Lower leg skin (tissue), 4 donors: ENCODE data around the gene AVEN. TPM values are rescaled to one million over a fixed set of nuclear protein-coding genes. Genes with fewer than 3 reads are reported as not detected.
"Not testable (repeated sequence)": the region's sequence is repeated elsewhere in the genome, so short reads cannot be mapped to it uniquely, and the experiment has no call there.

Source experiments
- DNase-seq, 2 donors: peaks; one replicate each; pipeline ENCODE4 v3.0.0-alpha.2; 2019; ENCODE audit warnings: low spot score in 2 of 2
- H3K4me3 ChIP-seq: fragments of 200-600 bp; sonication (generic); 2 replicates; pipeline ENCODE4 v1.5.1; 2017; ENCODE audit warnings: mild to moderate bottlenecking, low read depth; ENCODE audit not compliant: poor library complexity, severe bottlenecking
- CTCF ChIP-seq, 3 donors: fragments of 450-650 bp; IDR thresholded peaks; one replicate each; pipeline ENCODE4 v1.5.1; 2016; ENCODE audit warnings: antibody characterized with exemption in 3 of 3, mild to moderate bottlenecking in 3 of 3, moderate library complexity in 2 of 3
- POLR2A ChIP-seq, 2 donors: fragments of 450-650 bp; IDR thresholded peaks; one replicate each; pipeline ENCODE4 v1.6.1; 2016 to 2017; ENCODE audit warnings: antibody characterized with exemption in 2 of 2, mild to moderate bottlenecking in 1 of 2, moderate library complexity in 1 of 2
- WGBS, 2 donors: methylation state at CpG; one replicate each; pipeline ENCODE4 v1.1.5; 2018; 5-methylcytosine and 5-hydroxymethylcytosine counted together
- intact Hi-C: fragments of 100-400 bp; cut with DNase I; formaldehyde crosslinking; loops from one replicate; pipeline ENCODE4 v1.15.0; 2023; ENCODE audit warnings: low total_unique reads
- total RNA-seq, 4 donors: library from RNA; depleted of rRNA; stranded (reverse); fragments of >200 nt; gene quantifications; one replicate each; pipeline ENCODE4 v1.1.0, GENCODE V29; 2016

AVEN gene
- total RNA-seq, 4 donors from 2014 or later: 9.7 to 17.0 (median 12.9) TPM

GRCh38 chr15:34023907-34024306, 15.1 kb downstream of the AVEN start:
- intact Hi-C loops: no loop called here
- 66 to 69% methylated on average over 1 of the region's 1 CpG for WGBS, 2 donors
- TF ChIP-seq POLR2A (IDR thresholded peaks at IDR 0.05): no peak
- TF ChIP-seq CTCF (IDR thresholded peaks at IDR 0.05): no peak
- H3K4me3 ChIP-seq: no peak overlapping the region
- DNase-seq: no peak

GRCh38 chr15:34019369-34019990, 19.5 kb downstream of the AVEN start:
- 93 to 97% methylated on average over 3 of the region's 3 CpGs for WGBS, 2 donors
- H3K4me3 ChIP-seq: no peak overlapping the region
- TF ChIP-seq CTCF (IDR thresholded peaks at IDR 0.05): no peak
- no peak for TF ChIP-seq POLR2A (IDR thresholded peaks at IDR 0.05)
- DNase-seq: no peak
- intact Hi-C loops: no loop called here

GRCh38 chr15:34018738-34019137, 20.3 kb downstream of the AVEN start:
- H3K4me3 ChIP-seq, intact Hi-C loops, DNase-seq: not testable (repeated sequence)
- 92 to 100% methylated on average over 2 of the region's 2 CpGs for WGBS, 2 donors

- TF ChIP-seq POLR2A (IDR thresholded peaks at IDR 0.05) (no peak), CTCF (IDR thresholded peaks at IDR 0.05) (no peak)
- intact Hi-C loops: no loop called here
- no peak overlapping the region for H3K4me3 ChIP-seq
- no peak for DNase-seq
- 95 to 96% methylated on average over 16 of the region's 16 CpGs for WGBS, 2 donors
Observed at GRCh38 chr15:34018021-34018645, 20.9 kb downstream of the AVEN start.

GRCh38 chr15:34014556-34014955, 24.4 kb downstream of the AVEN start:
- WGBS, 2 donors: 95 to 96% methylated on average over 2 of the region's 2 CpGs
- TF ChIP-seq CTCF (IDR thresholded peaks at IDR 0.05) (no peak), POLR2A (IDR thresholded peaks at IDR 0.05) (no peak)
- H3K4me3 ChIP-seq: no peak overlapping the region
- DNase-seq: no peak
- intact Hi-C loops: no loop called here

- WGBS, 2 donors: 95 to 99% methylated on average over 9 of the region's 9 CpGs
- TF ChIP-seq CTCF (IDR thresholded peaks at IDR 0.05): no peak
- TF ChIP-seq POLR2A (IDR thresholded peaks at IDR 0.05): no peak
- no peak overlapping the region for H3K4me3 ChIP-seq
- no peak for DNase-seq
- intact Hi-C loops: no loop called here
Observed at GRCh38 chr15:34013746-34014145, 25.3 kb downstream of the AVEN start.
